Measurements from ENCODE around the gene CNTNAP2.

The CNTNAP2 gene

DNA sequence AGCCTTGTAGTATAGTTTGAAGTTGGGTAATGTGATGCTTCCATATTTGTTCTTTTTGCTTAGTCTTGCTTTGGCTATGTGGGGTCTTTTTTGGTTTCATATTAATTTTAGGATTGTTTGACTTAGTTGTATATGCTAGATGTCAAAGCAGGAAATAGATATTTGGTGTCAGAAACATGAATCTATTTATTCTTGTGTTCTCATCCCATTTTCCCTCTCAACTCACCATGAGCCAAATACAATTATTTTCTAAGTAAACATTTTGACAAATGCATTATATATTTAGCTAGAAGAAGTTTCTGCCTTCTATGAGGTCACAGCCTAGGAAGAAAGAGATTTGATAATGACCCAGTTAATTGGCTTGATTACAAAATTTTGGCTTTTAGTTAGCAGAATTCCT is 1313.4 kb downstream of the CNTNAP2 start:
- Histone ChIP-seq H3K36me3 (ENCODE audit: low read length) (no peaks in the 10 kb centered on the region), H3K79me2 (ENCODE audit: insufficient read depth, low read length) (no peaks in the 10 kb centered on the region), H3K9ac (ENCODE audit: low read length) (no peak overlapping the region), H3K4me2 (ENCODE audit: low read depth, low read length, poor library complexity, severe bottlenecking) (no peak overlapping the region), H3K9me2 (replicated peaks; ENCODE audit: insufficient read depth, low read length) (no peaks in the 10 kb centered on the region), H4K20me1 (ENCODE audit: low read depth, low read length) (no peaks in the 10 kb centered on the region), H3K4me3 (ENCODE audit: insufficient read depth, low read length, poor library complexity, severe bottlenecking) (no peak overlapping the region), H3K27ac (ENCODE audit: low read depth, low read length) (no peak overlapping the region), H3K9me3 (ENCODE audit: insufficient read depth, low read length) (no peaks in the 10 kb centered on the region), H3K27me3 (ENCODE audit: low read length) (no peaks in the 10 kb centered on the region), H3F3A (ENCODE audit: insufficient read depth) (no peaks in the 10 kb centered on the region), H2AFZ (ENCODE audit: low read depth, low read length, severe bottlenecking) (no peak overlapping the region)
- TF ChIP-seq, protein P1, sequence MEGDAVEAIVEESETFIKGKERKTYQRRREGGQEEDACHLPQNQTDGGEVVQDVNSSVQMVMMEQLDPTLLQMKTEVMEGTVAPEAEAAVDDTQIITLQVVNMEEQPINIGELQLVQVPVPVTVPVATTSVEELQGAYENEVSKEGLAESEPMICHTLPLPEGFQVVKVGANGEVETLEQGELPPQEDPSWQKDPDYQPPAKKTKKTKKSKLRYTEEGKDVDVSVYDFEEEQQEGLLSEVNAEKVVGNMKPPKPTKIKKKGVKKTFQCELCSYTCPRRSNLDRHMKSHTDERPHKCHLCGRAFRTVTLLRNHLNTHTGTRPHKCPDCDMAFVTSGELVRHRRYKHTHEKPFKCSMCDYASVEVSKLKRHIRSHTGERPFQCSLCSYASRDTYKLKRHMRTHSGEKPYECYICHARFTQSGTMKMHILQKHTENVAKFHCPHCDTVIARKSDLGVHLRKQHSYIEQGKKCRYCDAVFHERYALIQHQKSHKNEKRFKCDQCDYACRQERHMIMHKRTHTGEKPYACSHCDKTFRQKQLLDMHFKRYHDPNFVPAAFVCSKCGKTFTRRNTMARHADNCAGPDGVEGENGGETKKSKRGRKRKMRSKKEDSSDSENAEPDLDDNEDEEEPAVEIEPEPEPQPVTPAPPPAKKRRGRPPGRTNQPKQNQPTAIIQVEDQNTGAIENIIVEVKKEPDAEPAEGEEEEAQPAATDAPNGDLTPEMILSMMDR (IDR thresholded peaks at IDR 0.05; ENCODE audit: insufficient read depth, low read length, poor library complexity, severe bottlenecking) = no peak
- TF ChIP-seq EZH2phosphoT487 (conservative IDR thresholded peaks at IDR 0.05; ENCODE audit: low read length) = no peak

DNA sequence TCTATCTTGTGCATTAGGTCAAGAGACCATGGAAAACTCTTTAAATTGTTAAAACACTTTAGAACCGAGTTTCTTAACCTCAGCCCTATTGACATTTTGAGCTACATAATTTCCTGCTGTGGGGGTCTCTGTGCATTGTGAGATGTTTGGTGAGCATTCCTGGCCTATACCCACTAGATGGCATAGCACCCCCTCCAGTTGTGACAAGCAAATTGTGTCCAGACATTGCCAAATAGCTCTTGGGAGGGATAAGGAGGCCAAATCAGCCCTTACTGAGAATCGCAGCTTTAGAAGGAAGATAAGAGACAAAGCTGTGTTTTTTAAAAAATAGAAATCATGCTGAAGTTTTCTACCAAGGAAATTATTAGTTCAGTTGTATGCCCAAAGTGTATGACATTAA is 1315.5 kb downstream of the CNTNAP2 start:
- TF ChIP-seq, protein P1 (IDR thresholded peaks at IDR 0.05; ENCODE audit: insufficient read depth, low read length, poor library complexity, severe bottlenecking) = no peak
- no peak for TF ChIP-seq EZH2phosphoT487 (conservative IDR thresholded peaks at IDR 0.05; ENCODE audit: low read length)
- H2AFZ ChIP-seq (ENCODE audit: low read depth, low read length, severe bottlenecking) = no peak overlapping the region
- H3K4me2 ChIP-seq (ENCODE audit: low read depth, low read length, poor library complexity, severe bottlenecking) = no peak overlapping the region
- H3K9me3 ChIP-seq (ENCODE audit: insufficient read depth, low read length) = no peaks in the 10 kb centered on the region
- no peak overlapping the region for H3K9ac ChIP-seq (ENCODE audit: low read length)
- H4K20me1 ChIP-seq (ENCODE audit: low read depth, low read length) = no peaks in the 10 kb centered on the region
- no peaks in the 10 kb centered on the region for H3K27me3 ChIP-seq (ENCODE audit: low read length)
- no peak overlapping the region for H3K27ac ChIP-seq (ENCODE audit: low read depth, low read length)
- H3K36me3 ChIP-seq (ENCODE audit: low read length) = no peaks in the 10 kb centered on the region
- H3K79me2 ChIP-seq (ENCODE audit: insufficient read depth, low read length) = no peaks in the 10 kb centered on the region
- H3F3A ChIP-seq (ENCODE audit: insufficient read depth) = no peaks in the 10 kb centered on the region
- H3K9me2 ChIP-seq (replicated peaks; ENCODE audit: insufficient read depth, low read length) = no peaks in the 10 kb centered on the region
- H3K4me3 ChIP-seq (ENCODE audit: insufficient read depth, low read length, poor library complexity, severe bottlenecking) = no peak overlapping the region

DNA sequence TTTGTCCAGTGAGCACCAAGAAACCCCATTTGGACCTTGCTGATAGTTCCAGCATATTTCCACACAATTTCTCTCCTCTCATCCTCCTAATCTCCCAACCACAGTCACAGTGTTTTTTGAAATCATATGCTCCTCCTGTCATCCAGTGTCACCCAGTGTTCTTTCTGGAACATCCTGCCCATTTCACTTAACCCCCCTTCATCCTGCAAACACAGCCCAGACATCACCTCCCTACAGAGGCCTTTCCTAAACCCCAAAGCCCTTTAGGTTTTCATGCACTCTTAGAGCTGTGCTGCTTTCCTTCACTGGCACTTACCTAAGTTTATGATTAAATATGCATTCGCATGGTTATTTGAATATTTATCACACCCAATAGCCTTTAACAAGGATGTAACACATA is 1316.0 kb downstream of the CNTNAP2 start:
- H3K9ac ChIP-seq (ENCODE audit: low read length) = no peak overlapping the region
- no peaks in the 10 kb centered on the region for H4K20me1 ChIP-seq (ENCODE audit: low read depth, low read length)
- no peaks in the 10 kb centered on the region for H3K27me3 ChIP-seq (ENCODE audit: low read length)
- no peak overlapping the region for H3K27ac ChIP-seq (ENCODE audit: low read depth, low read length)
- H3K36me3 ChIP-seq (ENCODE audit: low read length) = no peaks in the 10 kb centered on the region
- H3F3A ChIP-seq (ENCODE audit: insufficient read depth) = no peaks in the 10 kb centered on the region
- no peaks in the 10 kb centered on the region for H3K79me2 ChIP-seq (ENCODE audit: insufficient read depth, low read length)
- no peaks in the 10 kb centered on the region for H3K9me2 ChIP-seq (replicated peaks; ENCODE audit: insufficient read depth, low read length)
- no peak overlapping the region for H3K4me3 ChIP-seq (ENCODE audit: insufficient read depth, low read length, poor library complexity, severe bottlenecking)
- H2AFZ ChIP-seq (ENCODE audit: low read depth, low read length, severe bottlenecking) = no peak overlapping the region
- no peaks in the 10 kb centered on the region for H3K9me3 ChIP-seq (ENCODE audit: insufficient read depth, low read length)
- no peak for TF ChIP-seq EZH2phosphoT487 (conservative IDR thresholded peaks at IDR 0.05; ENCODE audit: low read length)
- TF ChIP-seq, protein P1 (IDR thresholded peaks at IDR 0.05; ENCODE audit: insufficient read depth, low read length, poor library complexity, severe bottlenecking) = no peak
- no peak overlapping the region for H3K4me2 ChIP-seq (ENCODE audit: low read depth, low read length, poor library complexity, severe bottlenecking)
